GM12875 (cell line): ENCODE measurements around the gene DBX1.
"Not testable (repeated sequence)": the region's sequence is repeated elsewhere in the genome, so short reads cannot be mapped to it uniquely, and the experiment has no call there.

Experiments
- H3K4me3 ChIP-seq: one replicate; pipeline ENCODE4 v1.5.1; 2011; ENCODE audit warnings: low read depth, low read length, control low read depth
- CTCF ChIP-seq: IDR thresholded peaks from 2 replicates; pipeline ENCODE4 v1.5.1; 2011; ENCODE audit warnings: low read depth, mild to moderate bottlenecking, control low read depth, inconsistent platforms, low read length, moderate library complexity, borderline replicate concordance; ENCODE audit not compliant: insufficient read depth

The DBX1 gene

GRCh38 chr11:20201231-20201630 lies 41.0 kb upstream of the DBX1 start:
- no peak for TF ChIP-seq CTCF

GRCh38 chr11:20200331-20200955 lies 40.2 kb upstream of the DBX1 start:
- not testable (repeated sequence) for H3K4me3 ChIP-seq

More at GRCh38 chr11:20201231-20201630, 41.0 kb upstream of the DBX1 start:
- no peak overlapping the region for H3K4me3 ChIP-seq

- H3K4me3 ChIP-seq: no peak overlapping the region
- no peak for TF ChIP-seq CTCF
These were observed 37.6 kb upstream of the DBX1 start for GRCh38 chr11:20197881-20198280.

- H3K4me3 ChIP-seq: no peak overlapping the region
- no peak for TF ChIP-seq CTCF
These were observed 34.2 kb upstream of the DBX1 start for GRCh38 chr11:20194470-20194869.

GRCh38 chr11:20193307-20193706 lies 33.0 kb upstream of the DBX1 start:
- no peak overlapping the region for H3K4me3 ChIP-seq
- TF ChIP-seq CTCF: no peak

- H3K4me3 ChIP-seq: no peak overlapping the region
- no peak for TF ChIP-seq CTCF
These were observed 32.4 kb upstream of the DBX1 start for GRCh38 chr11:20192641-20193040.

- H3K4me3 ChIP-seq: no peak overlapping the region
- no peak for TF ChIP-seq CTCF
These were observed 31.9 kb upstream of the DBX1 start for GRCh38 chr11:20192151-20192550.

GRCh38 chr11:20178976-20179375 lies 18.7 kb upstream of the DBX1 start:
- TF ChIP-seq CTCF: no peak
- no peak overlapping the region for H3K4me3 ChIP-seq
